HG02970 (cell line): ENCODE measurements around the gene CDK5RAP1.

Experiments used
- ATAC-seq: cut with Tn5 transposase; IDR thresholded peaks from one replicate; pipeline ENCODE4 v1.9.1; 2021; ENCODE audit warnings: mild to moderate bottlenecking, moderate library complexity, moderate number of reproducible peaks; ENCODE audit not compliant: unreplicated experiment, low FRiP score

Gene CDK5RAP1

DNA sequence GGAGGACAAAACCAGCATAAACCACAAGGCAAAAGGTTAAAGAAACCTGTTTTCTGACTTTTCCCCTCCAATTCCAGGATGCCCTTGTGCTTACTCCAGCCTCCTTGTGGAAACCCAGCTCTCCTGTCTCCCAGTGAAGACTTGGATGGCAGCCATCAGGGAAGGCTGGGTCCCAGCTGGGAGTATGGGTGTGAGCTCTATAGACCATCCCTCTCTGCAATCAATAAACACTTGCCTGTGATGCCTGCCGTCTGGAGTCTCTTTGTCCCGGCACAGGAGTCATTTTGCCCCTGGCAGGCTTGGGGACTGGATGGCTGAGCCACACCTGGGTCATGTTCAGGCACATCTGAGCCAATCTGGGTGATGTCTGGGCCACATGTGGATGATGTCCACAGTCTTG lies 91.7 kb downstream of the CDK5RAP1 start:
- no peak for ATAC-seq
